Muscle of leg (tissue), 11 donors: Measurements from ENCODE around the gene JPH2. TPM values are rescaled to one million over a fixed set of nuclear protein-coding genes. Genes with fewer than 3 reads are reported as not detected.

Experiments
- DNase-seq: peaks from one replicate; pipeline ENCODE4 v3.0.0; 2013
- H3K27ac ChIP-seq: one replicate; pipeline ENCODE4 v1.5.1; 2013; ENCODE audit warnings: mild to moderate bottlenecking, low read length, control low read depth
- H3K27me3 ChIP-seq: one replicate; pipeline ENCODE4 v1.6.1; 2013; ENCODE audit warnings: low read length; ENCODE audit not compliant: control insufficient read depth, insufficient read depth
- H3K36me3 ChIP-seq: one replicate; pipeline ENCODE4 v1.6.1; 2013; ENCODE audit warnings: low read length; ENCODE audit not compliant: control insufficient read depth, insufficient read depth
- H3K4me1 ChIP-seq: one replicate; pipeline ENCODE4 v1.6.1; 2013; ENCODE audit warnings: low read length; ENCODE audit not compliant: control insufficient read depth, insufficient read depth
- H3K4me3 ChIP-seq: one replicate; pipeline ENCODE4 v1.5.1; 2013; ENCODE audit warnings: low read length, control low read depth
- H3K9me3 ChIP-seq: replicated peaks from 2 replicates; pipeline ENCODE4 v1.6.1; 2013; ENCODE audit warnings: low read depth, low read length; ENCODE audit not compliant: control insufficient read depth
- WGBS: methylation state at CpG from one replicate; pipeline ENCODE4 v1.1.5; 2013; ENCODE audit warnings: missing lambda C conversion rate; ENCODE audit not compliant: insufficient coverage; 5-methylcytosine and 5-hydroxymethylcytosine counted together
- polyA plus RNA-seq, 8 donors: library from polyadenylated mRNA; unstranded; fragments of 120-200 nt; gene quantifications; one replicate each; pipeline versions ENCODE4 v1.2.1 to v1.2.3, GENCODE V29; 2013; ENCODE audit warnings: inconsistent platforms in 1 of 8, low replicate concordance in 1 of 8; ENCODE audit not compliant: insufficient read length in 8 of 8, insufficient read depth in 1 of 8
- total RNA-seq: library from RNA; stranded (reverse); fragments of 120-200 nt; gene quantifications from one replicate; pipeline ENCODE4 v1.2.4, GENCODE V29; 2013

Gene JPH2
- total and polyA plus RNA-seq, 9 donors = 55.5 to 110 (median 77.3) TPM

DNA sequence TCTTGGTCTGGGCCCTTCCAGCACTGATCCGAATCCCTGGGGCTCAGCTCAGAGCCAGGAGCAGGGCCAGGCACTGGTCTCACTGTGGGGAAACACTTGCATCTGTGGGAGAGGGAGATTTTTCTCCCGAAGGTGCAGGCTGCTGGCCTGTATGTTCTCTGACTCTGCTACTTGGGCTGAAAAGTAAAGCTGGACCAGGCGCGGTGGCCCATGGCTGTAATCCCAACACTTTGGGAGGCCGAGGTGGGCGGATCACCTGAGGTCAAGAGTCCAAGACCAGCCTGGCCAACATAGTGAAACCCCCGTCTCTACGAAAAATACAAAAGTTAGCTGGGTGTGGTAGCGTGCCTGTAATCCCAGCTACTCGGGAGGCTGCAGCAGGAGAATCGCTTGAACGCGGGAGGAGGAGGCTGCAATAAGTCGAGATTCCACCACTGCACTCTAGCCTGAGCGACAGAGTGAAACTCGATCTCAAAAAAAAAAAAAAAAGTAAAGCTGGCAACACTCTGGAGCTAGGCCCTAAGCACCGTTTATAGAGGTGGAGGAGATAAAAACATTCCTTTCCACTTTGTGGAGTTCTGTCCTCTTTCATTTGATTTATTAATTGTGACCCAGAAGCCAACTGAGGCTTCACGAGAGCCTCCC, 41.7 kb downstream of the JPH2 start:
- H3K9me3 ChIP-seq = no peaks in the 10 kb centered on the region
- H3K27ac ChIP-seq = peak overlapping the region; percentile 86
- no peak for DNase-seq
- no peaks in the 10 kb centered on the region for H3K27me3 ChIP-seq
- WGBS = 55% methylated on average over 14 of the region's 18 CpGs
- H3K36me3 ChIP-seq = peaks cover 32% of the 10 kb centered on the region
- H3K4me1 ChIP-seq = peaks cover 61% of the 10 kb centered on the region
- no peak overlapping the region for H3K4me3 ChIP-seq

DNA sequence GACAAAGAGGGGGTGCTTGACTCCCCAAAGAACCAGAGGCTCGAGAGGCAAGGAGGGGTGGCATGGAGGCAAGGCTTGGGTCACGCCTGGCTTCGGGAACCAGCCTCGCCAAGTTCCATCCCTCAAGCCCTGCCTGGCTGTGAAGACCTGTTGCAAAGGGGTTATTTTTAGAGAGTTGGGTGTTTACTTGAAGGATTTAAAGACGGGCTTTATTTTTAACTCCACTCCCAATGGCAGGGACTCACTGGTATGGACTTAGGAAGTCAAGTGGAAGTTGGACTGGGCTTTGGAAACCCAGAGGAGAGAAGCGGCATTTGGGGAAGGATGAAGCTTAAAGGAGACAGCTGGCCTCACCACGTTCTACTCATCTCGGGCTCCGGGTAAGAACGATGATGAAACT, 43.1 kb downstream of the JPH2 start:
- H3K36me3 ChIP-seq = peaks cover 32% of the 10 kb centered on the region
- H3K4me3 ChIP-seq = no peak overlapping the region
- H3K27ac ChIP-seq = peak overlapping the region; percentile 86
- H3K27me3 ChIP-seq = no peaks in the 10 kb centered on the region
- no peaks in the 10 kb centered on the region for H3K9me3 ChIP-seq
- H3K4me1 ChIP-seq = peaks cover 66% of the 10 kb centered on the region
- peak; percentile 53 for DNase-seq
- 79% methylated on average over 3 of the region's 10 CpGs for whole genome bisulfite sequencing

DNA sequence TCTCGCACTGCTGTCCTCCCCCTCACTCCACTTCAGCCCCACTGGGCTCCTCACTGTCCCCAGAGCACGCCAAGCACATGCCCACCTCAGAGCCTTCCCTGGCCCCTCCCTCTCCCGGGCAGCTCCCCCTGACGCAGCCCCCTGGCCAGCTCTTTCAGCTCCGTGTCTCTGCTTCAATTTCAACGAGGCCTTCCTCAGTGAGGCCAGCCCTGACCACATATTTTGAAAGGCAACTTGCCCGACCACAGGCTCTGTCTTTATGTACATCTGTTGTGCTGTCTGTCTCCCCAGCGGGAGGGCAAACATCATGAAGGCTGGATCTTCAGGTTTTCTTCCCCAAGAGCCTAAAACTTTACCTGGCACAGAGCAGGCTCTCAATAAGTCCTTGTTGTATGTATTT, 44.6 kb downstream of the JPH2 start:
- Histone ChIP-seq H3K4me3 (no peak overlapping the region), H3K9me3 (no peaks in the 10 kb centered on the region), H3K27me3 (no peaks in the 10 kb centered on the region), H3K36me3 (peaks cover 26% of the 10 kb centered on the region), H3K27ac (peak overlapping the region; percentile 86), H3K4me1 (peaks cover 80% of the 10 kb centered on the region)
- 17% methylated on average over 6 of the region's 8 CpGs for WGBS
- peak; percentile 32 for DNase-seq

DNA sequence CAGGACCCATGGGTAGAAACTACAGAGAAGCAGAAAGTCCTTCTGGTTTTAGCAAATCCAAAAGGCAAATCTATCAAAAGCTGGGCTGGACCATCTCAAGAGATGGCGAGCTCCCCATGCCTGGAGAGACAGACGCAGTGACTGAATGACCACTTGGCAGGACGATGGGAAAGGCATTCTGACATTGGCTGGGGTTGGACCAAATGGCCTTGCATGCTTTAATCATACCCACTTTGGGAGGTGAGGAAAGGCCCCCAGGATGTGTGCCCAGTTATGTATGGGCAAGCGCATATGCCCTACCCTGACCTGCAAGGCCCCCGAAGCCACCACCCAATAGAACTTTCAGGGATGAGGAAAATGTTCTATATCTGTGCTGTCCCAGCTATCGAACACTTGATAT, 45.1 kb downstream of the JPH2 start:
- DNase-seq = no peak
- H3K4me3 ChIP-seq = no peak overlapping the region
- H3K27ac ChIP-seq = peak overlapping the region; percentile 86
- WGBS = 87% methylated on average over 4 of the region's 6 CpGs
- H3K36me3 ChIP-seq = peaks cover 21% of the 10 kb centered on the region
- H3K4me1 ChIP-seq = peaks cover 85% of the 10 kb centered on the region
- H3K27me3 ChIP-seq = no peaks in the 10 kb centered on the region
- no peaks in the 10 kb centered on the region for H3K9me3 ChIP-seq

DNA sequence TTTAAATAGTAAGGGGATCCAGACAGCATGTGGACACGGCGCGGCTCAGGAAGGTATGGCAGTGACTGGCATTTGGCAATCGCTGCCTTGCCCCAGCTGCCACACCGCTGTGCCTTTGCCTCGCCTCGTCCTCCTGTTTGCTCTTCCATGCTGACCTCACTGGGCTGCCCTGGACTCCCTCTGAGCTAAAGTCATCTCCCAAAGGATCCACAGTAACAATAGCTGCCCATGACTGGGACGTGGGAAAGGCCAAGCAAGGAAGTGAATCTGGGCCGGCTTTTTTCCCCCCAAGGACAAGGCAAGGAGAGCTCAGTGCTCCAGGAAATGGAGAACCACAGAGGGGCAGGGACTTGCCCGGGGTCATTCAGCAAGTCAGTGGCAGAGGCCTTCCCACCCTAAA, 48.1 kb downstream of the JPH2 start:
- WGBS = 66% methylated on average over 7 of the region's 10 CpGs
- peak; percentile 29 for DNase-seq
- Histone ChIP-seq H3K4me3 (no peak overlapping the region), H3K27me3 (no peaks in the 10 kb centered on the region), H3K27ac (peak overlapping the region; percentile 90), H3K4me1 (peaks cover 64% of the 10 kb centered on the region), H3K9me3 (no peaks in the 10 kb centered on the region), H3K36me3 (peaks cover 12% of the 10 kb centered on the region)

DNA sequence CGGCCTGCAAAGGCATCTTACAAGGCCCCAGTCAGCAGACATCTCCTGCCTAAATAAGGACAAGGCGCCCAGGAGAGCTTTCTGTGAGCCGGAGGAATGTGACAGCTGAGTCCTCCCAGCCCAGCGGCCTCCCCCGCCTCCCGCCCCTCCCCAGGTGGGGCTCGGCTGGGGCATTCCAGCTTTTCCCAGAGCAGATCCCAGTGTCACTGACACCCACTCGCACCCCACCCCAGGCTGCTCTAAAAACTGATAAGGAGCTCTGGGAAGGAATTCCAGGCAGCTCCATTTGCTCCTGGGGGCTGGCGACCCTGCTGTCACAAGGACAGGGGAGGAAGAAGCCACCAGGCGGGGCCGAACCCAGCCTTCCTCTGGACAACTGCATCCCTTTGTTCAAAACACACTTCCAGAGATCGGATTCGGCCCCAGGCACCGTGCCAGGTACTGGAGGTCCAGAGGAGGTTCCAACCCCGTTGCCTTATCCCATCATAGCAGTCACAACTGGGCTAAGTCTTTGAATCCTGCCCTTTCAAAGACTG, 49.7 kb downstream of the JPH2 start:
- H3K4me3 ChIP-seq = no peak overlapping the region
- no peaks in the 10 kb centered on the region for H3K9me3 ChIP-seq
- WGBS = 6% methylated on average over 13 of the region's 15 CpGs
- DNase-seq = peak; percentile 86
- peaks cover 52% of the 10 kb centered on the region for H3K4me1 ChIP-seq
- peaks cover 3% of the 10 kb centered on the region for H3K36me3 ChIP-seq
- no peaks in the 10 kb centered on the region for H3K27me3 ChIP-seq
- peak overlapping the region; percentile 90 for H3K27ac ChIP-seq

DNA sequence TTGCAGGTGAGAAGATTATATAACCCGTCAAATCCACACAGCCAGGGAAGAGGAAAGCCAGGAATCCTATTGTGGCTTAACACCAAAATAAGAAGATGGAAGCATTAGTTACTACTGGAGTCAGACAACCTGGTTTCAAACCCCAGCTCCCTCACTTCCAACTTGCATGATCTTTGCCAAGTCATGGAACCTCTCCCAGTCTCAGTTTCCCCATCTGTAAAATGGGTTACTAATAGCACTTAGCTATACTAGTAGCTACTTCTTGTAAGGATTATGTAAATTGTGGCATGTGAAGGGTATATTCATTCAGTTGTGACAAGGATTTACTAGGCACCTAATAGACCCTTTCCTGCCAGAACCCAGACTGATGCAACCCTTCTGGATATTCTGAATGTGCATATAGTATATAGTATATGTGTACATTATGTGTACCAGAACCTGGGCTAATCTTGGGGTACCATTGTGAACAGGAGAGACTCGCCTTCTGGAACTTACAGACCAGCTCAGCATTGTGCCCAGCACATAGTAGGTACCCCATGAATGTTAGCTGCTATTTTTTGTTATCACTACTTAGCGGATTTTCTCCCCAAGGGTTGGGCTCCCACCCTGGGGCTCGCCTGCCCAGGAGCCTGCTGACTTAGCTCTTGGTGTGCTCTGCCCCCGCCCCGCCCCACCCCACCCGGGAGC, 50.3 kb downstream of the JPH2 start:
- Histone ChIP-seq H3K4me1 (peaks cover 46% of the 10 kb centered on the region), H3K4me3 (no peak overlapping the region), H3K27ac (peak overlapping the region; percentile 82), H3K27me3 (no peaks in the 10 kb centered on the region), H3K36me3 (peaks cover 3% of the 10 kb centered on the region), H3K9me3 (no peaks in the 10 kb centered on the region)
- WGBS = 50% methylated on average over 3 of the region's 7 CpGs
- DNase-seq = no peak

DNA sequence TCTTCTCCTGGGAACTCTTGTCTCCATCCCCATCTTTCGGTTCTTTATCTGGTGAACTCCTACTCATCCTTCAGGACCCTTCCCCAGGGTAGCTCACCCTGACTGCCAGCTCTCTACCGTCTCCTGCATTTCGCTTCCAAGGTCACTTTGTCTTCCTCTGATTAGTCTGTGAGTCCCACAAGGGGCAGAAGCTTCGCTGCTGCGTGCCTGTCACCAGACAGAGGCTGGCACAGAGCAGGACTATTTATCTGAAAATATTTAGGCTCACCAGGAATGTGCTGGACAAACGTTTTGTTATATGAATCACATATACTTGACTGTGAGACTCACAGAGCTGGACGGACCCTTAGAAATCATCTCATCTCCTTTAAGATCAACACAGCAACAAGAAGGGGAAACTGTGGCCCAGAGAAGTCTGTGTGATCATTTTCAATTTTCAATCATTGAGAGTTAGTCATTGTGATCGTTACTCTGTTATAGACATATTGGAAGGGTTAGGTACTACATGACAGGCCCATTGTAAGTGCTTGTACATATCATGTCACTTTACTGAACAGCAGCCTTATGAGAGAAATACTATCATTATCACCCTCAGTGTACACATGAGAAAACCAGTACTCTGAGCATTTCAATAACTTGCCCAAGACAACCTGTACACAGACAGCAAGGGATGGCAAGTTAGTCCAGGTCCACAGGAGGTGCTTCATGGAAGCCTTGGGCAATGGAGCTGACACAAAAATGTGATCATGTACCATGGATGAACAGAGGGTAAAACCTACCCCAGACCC, 51.4 kb downstream of the JPH2 start:
- Histone ChIP-seq H3K9me3 (no peaks in the 10 kb centered on the region), H3K36me3 (no peaks in the 10 kb centered on the region), H3K4me3 (no peak overlapping the region), H3K27me3 (no peaks in the 10 kb centered on the region), H3K4me1 (peaks cover 42% of the 10 kb centered on the region), H3K27ac (peak overlapping the region; percentile 36)
- 85% methylated on average over 5 of the region's 8 CpGs for WGBS
- DNase-seq = no peak

DNA sequence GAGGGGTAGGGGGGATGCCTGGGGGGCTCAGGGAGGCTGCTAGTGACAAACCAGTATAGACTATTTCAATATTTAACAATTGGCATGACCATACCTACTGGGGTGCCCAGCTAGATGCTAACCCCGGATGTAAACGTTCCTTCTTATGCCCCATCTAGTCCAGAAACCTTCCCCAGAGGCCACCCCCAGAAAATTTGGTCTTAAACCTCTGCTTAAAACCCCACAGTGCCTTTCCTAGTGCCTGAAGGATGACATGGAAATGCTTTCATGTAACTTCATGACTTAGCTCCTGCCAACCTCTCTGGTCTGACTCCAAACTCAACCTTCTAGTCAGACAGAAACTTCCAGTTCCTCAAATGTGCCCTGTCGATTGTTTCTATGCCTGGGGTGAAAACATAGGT, 52.0 kb downstream of the JPH2 start:
- no peak for DNase-seq
- H3K27me3 ChIP-seq = no peaks in the 10 kb centered on the region
- H3K4me1 ChIP-seq = peaks cover 41% of the 10 kb centered on the region
- H3K9me3 ChIP-seq = no peaks in the 10 kb centered on the region
- H3K27ac ChIP-seq = peak overlapping the region; percentile 51
- no peak overlapping the region for H3K4me3 ChIP-seq
- 83% methylated on average over 2 of the region's 3 CpGs for WGBS
- no peaks in the 10 kb centered on the region for H3K36me3 ChIP-seq

DNA sequence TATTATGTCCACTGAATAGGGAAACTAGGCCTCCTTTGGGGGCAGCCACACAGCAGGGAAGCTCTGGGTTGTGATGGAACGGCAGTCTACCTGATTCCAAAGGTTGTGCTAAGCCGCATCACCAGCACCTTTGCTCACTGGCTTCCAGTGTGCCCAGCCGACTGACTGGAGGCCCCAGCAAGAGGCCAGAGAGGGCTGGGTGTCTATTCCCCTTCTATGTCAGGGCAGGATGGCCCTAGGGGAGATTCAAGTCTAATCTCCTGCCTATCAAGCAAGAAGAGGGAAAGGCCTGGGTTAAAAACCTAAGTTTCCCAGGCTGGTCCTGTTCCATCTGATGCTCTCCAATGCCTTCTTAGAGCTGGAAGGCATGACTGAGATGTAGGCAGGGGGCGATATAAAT, 53.6 kb downstream of the JPH2 start:
- 35% methylated on average over 2 of the region's 4 CpGs for WGBS
- no peaks in the 10 kb centered on the region for H3K36me3 ChIP-seq
- DNase-seq = no peak
- H3K4me3 ChIP-seq = no peak overlapping the region
- peaks cover 32% of the 10 kb centered on the region for H3K4me1 ChIP-seq
- no peak overlapping the region for H3K27ac ChIP-seq
- H3K9me3 ChIP-seq = no peaks in the 10 kb centered on the region
- no peaks in the 10 kb centered on the region for H3K27me3 ChIP-seq
